B cell (primary cell): Measurements from ENCODE around the gene CAMK1D. TPM values are rescaled to one million over a fixed set of nuclear protein-coding genes. Genes with fewer than 3 reads are reported as not detected.

Experiments
- ATAC-seq: fragments of 200-7000 bp; cut with Tn5 transposase; one replicate; pipeline ENCODE4 v1.10.0; 2021; ENCODE audit warnings: low read depth, mild to moderate bottlenecking, moderate number of reproducible peaks, moderate library complexity
- CTCF ChIA-PET: fragments of 350-600 bp; sonication (Branson Sonifier 250); formaldehyde crosslinking; loops from one replicate; lab custom pipeline; 2021; ENCODE audit warnings: antibody characterized with exemption, inconsistent platforms; lab: Charles Lee
- POLR2A ChIA-PET: fragments of 350-600 bp; sonication (Branson Sonifier 250); formaldehyde crosslinking; loops from one replicate; lab custom pipeline; 2021; ENCODE audit warnings: antibody characterized with exemption; lab: Charles Lee
- DNase-seq: peaks from one replicate; pipeline ENCODE4 v3.0.0; 2013
- H2AFZ ChIP-seq: 2 replicates; pipeline ENCODE4 v1.6.1; 2012; ENCODE audit warnings: mild to moderate bottlenecking, low read depth, low read length; ENCODE audit not compliant: insufficient read depth, poor library complexity, severe bottlenecking
- H3K27ac ChIP-seq, 2 donors: 1 replicate in 1 of 2; 2 replicates in 1 of 2; pipeline ENCODE4 v1.5.1; 2012 to 2013; ENCODE audit warnings: low read length in 2 of 2, mild to moderate bottlenecking in 2 of 2, moderate library complexity in 1 of 2
- H3K27me3 ChIP-seq, 4 experiments: fragments of 200-600 bp in 1 of 4; sonication (generic) in 1 of 4; replicated peaks in 1 of 4; 1 replicate in 2 of 4; 2 replicates in 2 of 4; pipeline versions ENCODE4 v1.6.1 to v1.7.0; 2013 to 2016; ENCODE audit warnings: low read length in 3 of 4, mild to moderate bottlenecking in 2 of 4, mixed read lengths in 1 of 4, moderate library complexity in 1 of 4; ENCODE audit not compliant: insufficient read depth in 4 of 4, control insufficient read depth in 3 of 4; ENCODE audit errors: control extremely low read depth in 1 of 4
- H3K36me3 ChIP-seq, 2 experiments: replicated peaks in 1 of 2; 1 replicate in 1 of 2; 2 replicates in 1 of 2; pipeline versions ENCODE4 v1.6.1 to v1.7.1; 2013; ENCODE audit warnings: low read length in 1 of 2; ENCODE audit not compliant: insufficient read depth in 2 of 2, control insufficient read depth in 1 of 2; ENCODE audit errors: control extremely low read depth in 1 of 2, extremely low read depth in 1 of 2
- H3K4me1 ChIP-seq, 2 donors: fragments of 200-600 bp in 1 of 2; sonication (generic) in 1 of 2; 1 replicate in 1 of 2; 2 replicates in 1 of 2; pipeline versions ENCODE4 v1.5.1 to v1.6.1; 2013 to 2017; ENCODE audit warnings: low read length in 2 of 2; ENCODE audit not compliant: control insufficient read depth in 2 of 2, insufficient read depth in 2 of 2
- H3K4me2 ChIP-seq: replicated peaks from 2 replicates; pipeline ENCODE3; 2012; ENCODE audit warnings: mild to moderate bottlenecking, low read depth, low read length; ENCODE audit not compliant: poor library complexity, severe bottlenecking
- H3K4me3 ChIP-seq, 5 experiments: fragments of 200-600 bp in 1 of 5; sonication (generic) in 1 of 5; 1 replicate in 3 of 5; 2 replicates in 2 of 5; pipeline versions ENCODE4 v1.5.1 to v1.7.0; 2011 to 2016; ENCODE audit warnings: low read length in 4 of 5, mild to moderate bottlenecking in 4 of 5, low read depth in 2 of 5, control low read depth in 1 of 5, moderate library complexity in 1 of 5; ENCODE audit not compliant: insufficient read depth in 1 of 5; ENCODE audit errors: control extremely low read depth in 1 of 5, extremely low read depth in 1 of 5
- H3K79me2 ChIP-seq: fragments of 200-600 bp; sonication (generic); one replicate; pipeline ENCODE4 v1.6.0; 2016; ENCODE audit warnings: low read length; ENCODE audit not compliant: control insufficient read depth, insufficient read depth
- H3K9ac ChIP-seq: fragments of 200-600 bp; sonication (generic); 2 replicates; pipeline ENCODE4 v1.6.1; 2017; ENCODE audit warnings: mild to moderate bottlenecking, low read length, moderate library complexity
- H3K9me3 ChIP-seq, 3 donors: one replicate each; pipeline versions ENCODE4 v1.6.1 to v1.7.1; 2013; ENCODE audit warnings: low read length in 2 of 3; ENCODE audit not compliant: control insufficient read depth in 2 of 3, insufficient read depth in 1 of 3; ENCODE audit errors: control extremely low read depth in 1 of 3
- H4K20me1 ChIP-seq: 2 replicates; pipeline ENCODE4 v1.6.0; 2012; ENCODE audit warnings: mild to moderate bottlenecking, low read length; ENCODE audit not compliant: insufficient read depth, control insufficient read depth, poor library complexity, severe bottlenecking
- H3K27ac Mint-ChIP-seq: one replicate; pipeline ENCODE4 v1.8.0; 2021; ENCODE audit warnings: mixed read lengths
- H3K27me3 Mint-ChIP-seq: one replicate; pipeline ENCODE4 v1.8.0; 2021; ENCODE audit warnings: mixed read lengths
- H3K4me1 Mint-ChIP-seq: one replicate; pipeline ENCODE4 v1.8.0; 2021; ENCODE audit warnings: mixed read lengths
- H3K4me3 Mint-ChIP-seq: one replicate; pipeline ENCODE4 v1.8.0; 2021; ENCODE audit warnings: mixed read lengths
- H3K9me3 Mint-ChIP-seq: one replicate; pipeline ENCODE4 v1.8.0; 2022; ENCODE audit warnings: mixed read lengths; ENCODE audit not compliant: insufficient read depth
- CTCF ChIP-seq: fragments of 200-600 bp; IDR thresholded peaks from one replicate; pipeline ENCODE4 v1.8.0; 2022; ENCODE audit warnings: antibody characterized with exemption, mild to moderate bottlenecking
- EZH2 ChIP-seq: IDR thresholded peaks from 2 replicates; pipeline ENCODE4 v1.6.1; 2012; ENCODE audit warnings: borderline replicate concordance, low read depth, mild to moderate bottlenecking, moderate library complexity, low read length; ENCODE audit not compliant: insufficient read depth, poor library complexity, severe bottlenecking
- WGBS: methylation state at CpG from one replicate; pipeline ENCODE4 v1.1.5; 2013; ENCODE audit warnings: missing lambda C conversion rate; ENCODE audit not compliant: insufficient coverage; 5-methylcytosine and 5-hydroxymethylcytosine counted together
- intact Hi-C: fragments of 100-400 bp; cut with micrococcal nuclease; formaldehyde crosslinking; loops from one replicate; pipeline ENCODE4 v1.10.0; 2022
- polyA plus RNA-seq: library from polyadenylated mRNA; depleted of rRNA; stranded (reverse); fragments of >200 nt; gene quantifications from 2 replicates; pipeline ENCODE4 v1.2.3, GENCODE V29; 2012
- total RNA-seq, 2 donors: library from RNA; stranded (reverse); fragments of 120-200 nt in 1 of 2; gene quantifications; 1 replicate in 1 of 2; 2 replicates in 1 of 2; pipeline versions ENCODE4 v1.2.3 to v1.2.4, GENCODE V29; 2013 to 2022

CAMK1D gene
- total and polyA plus RNA-seq, 2 donors (not counting 1 experiment from before 2014, with no cell fraction given): 34.1 to 69.7 TPM

- Mint-ChIP-seq H3K27ac (no peak overlapping the region), H3K4me3 (no peak overlapping the region), H3K27me3 (no peaks in the 10 kb centered on the region), H3K9me3 (no peaks in the 10 kb centered on the region), H3K4me1 (peaks cover 26% of the 10 kb centered on the region)
- 94% methylated on average over 9 of the region's 9 CpGs for WGBS
- Histone ChIP-seq H3K36me3 (peaks cover 0 to 32% of the 10 kb centered on the region in 2 experiments), H3K4me2 (no peak overlapping the region), H3K27me3 (no peaks in the 10 kb centered on the region), H3K79me2 (peaks cover 82% of the 10 kb centered on the region), H3K9me3 (no peaks in the 10 kb centered on the region), H3K9ac (no peak overlapping the region), H3K4me1 (no peaks in the 10 kb centered on the region), H3K4me3 (no peak overlapping the region), H2AFZ (no peak overlapping the region), H4K20me1 (peaks cover 80% of the 10 kb centered on the region), H3K27ac (no peak overlapping the region)
- ChIA-PET CTCF (no interaction called here), POLR2A (no interaction called here)
- TF ChIP-seq CTCF: no peak
- TF ChIP-seq EZH2: no peak
- intact Hi-C loops: no loop called here
- DNase-seq (no peak), ATAC-seq (no peak)
Measured at GRCh38 chr10:12403119-12403518, 53.8 kb downstream of the CAMK1D start.

GRCh38 chr10:12405342-12406320, 56.3 kb downstream of the CAMK1D start:
- 94% methylated on average over 12 of the region's 24 CpGs for WGBS
- H3K27ac Mint-ChIP-seq: no peak overlapping the region
- Histone ChIP-seq H2AFZ (no peak overlapping the region), H3K4me2 (no peak overlapping the region), H3K9me3 (no peaks in the 10 kb centered on the region), H3K36me3 (peaks cover 0 to 29% of the 10 kb centered on the region in 2 experiments), H3K9ac (no peak overlapping the region), H3K4me3 (no peak overlapping the region), H3K27me3 (no peaks in the 10 kb centered on the region), H4K20me1 (peaks cover 85% of the 10 kb centered on the region), H3K4me1 (peaks cover 0 to 4% of the 10 kb centered on the region in 2 donors), H3K27ac (no peak overlapping the region), H3K79me2 (peaks cover 83% of the 10 kb centered on the region)
- peaks cover 32% of the 10 kb centered on the region for H3K4me1 Mint-ChIP-seq
- DNase-seq: no peak
- ChIA-PET POLR2A (interaction anchor here (0.6 kb wide), 1 partner anchor 15 kb away, joined by 8 read pairs; no protein-coding TSS in a partner anchor), CTCF (interaction anchor here (0.5 kb wide), 1 partner anchor 219 kb away, joined by 4 read pairs; no protein-coding TSS in a partner anchor)
- no peak overlapping the region for H3K4me3 Mint-ChIP-seq
- no peak for TF ChIP-seq CTCF
- H3K27me3 Mint-ChIP-seq: no peaks in the 10 kb centered on the region
- no peaks in the 10 kb centered on the region for H3K9me3 Mint-ChIP-seq
- ATAC-seq: no peak
- intact Hi-C loops: no loop called here
